ENCODE results near the gene EVC. TPM values are rescaled to one million over a fixed set of nuclear protein-coding genes. Genes with fewer than 3 reads are reported as not detected.
"Not testable (repeated sequence)": the region's sequence is repeated elsewhere in the genome, so short reads cannot be mapped to it uniquely, and the experiment has no call there.

Gene EVC
- total and polyA plus RNA-seq, 5 experiments from 2014 or later: 0.05 TPM; not detected in 4

DNA sequence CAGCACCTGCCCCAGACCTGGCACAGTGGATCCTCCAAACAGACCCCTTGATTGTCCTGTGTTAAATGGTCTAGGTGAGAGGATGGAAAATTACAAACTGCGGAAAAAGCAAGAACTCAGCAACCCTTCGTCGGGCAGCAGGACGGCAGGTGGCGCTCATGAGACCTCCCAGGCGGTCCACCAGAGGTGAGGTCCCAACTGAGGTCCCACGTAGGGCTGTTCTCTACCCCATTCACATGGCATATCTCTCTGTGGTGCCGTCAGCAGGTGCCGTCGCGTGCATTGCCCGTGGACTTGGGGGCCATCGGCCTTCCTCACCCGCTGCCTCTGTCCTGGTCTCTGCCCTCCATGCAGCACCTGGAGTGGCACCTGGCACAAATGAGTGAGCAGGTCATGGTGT, 93.7 kb downstream of the EVC start:
- DNase-seq (no peak), ATAC-seq (no peak)
- Mint-ChIP-seq H3K4me1 (peaks cover 0 to 3% (median 0%) of the 10 kb centered on the region in 4 donors), H3K36me3 (no peaks in the 10 kb centered on the region), H3K27ac (no peak overlapping the region), H3K9me3 (peaks cover 0 to 1% (median 0%) of the 10 kb centered on the region in 9 donors), H3K27me3 (peaks cover 0 to 9% (median 0%) of the 10 kb centered on the region in 5 donors), H3K4me3 (no peak overlapping the region)
- POLR2A ChIA-PET: no interaction called here

DNA sequence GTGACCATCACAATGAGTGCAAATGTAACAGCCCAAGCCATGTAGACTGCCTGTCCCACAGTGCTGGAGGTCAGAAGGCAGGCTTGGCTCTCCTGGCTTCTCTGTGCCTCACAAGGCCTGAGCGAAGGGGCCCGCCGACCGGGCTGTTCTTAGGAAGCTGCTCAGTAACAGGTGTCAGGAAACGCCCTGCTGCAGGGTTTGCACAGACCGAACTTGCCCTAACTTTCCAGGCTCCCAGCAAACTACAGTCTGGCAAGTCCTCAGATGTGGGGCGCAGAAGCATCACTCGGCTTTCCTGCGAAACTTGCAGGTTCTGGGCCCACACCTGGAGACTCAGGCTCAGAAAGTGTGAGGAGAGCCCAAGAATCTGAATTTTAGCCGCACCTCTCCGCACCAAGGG, 94.3 kb downstream of the EVC start:
- DNase-seq (no peak), ATAC-seq (no peak)
- peaks cover 0 to 9% (median 0%) of the 10 kb centered on the region in 5 donors for H3K27me3 Mint-ChIP-seq
- POLR2A ChIA-PET: no interaction called here
- peak overlapping the region in 1 of 10 donors; percentile 29 for H3K27ac Mint-ChIP-seq
- H3K4me1 Mint-ChIP-seq: peaks cover 0 to 3% (median 0%) of the 10 kb centered on the region in 4 donors
- peaks cover 0 to 1% (median 0%) of the 10 kb centered on the region in 9 donors for H3K9me3 Mint-ChIP-seq
- H3K4me3 Mint-ChIP-seq: no peak overlapping the region
- H3K36me3 Mint-ChIP-seq: no peaks in the 10 kb centered on the region

GRCh38 chr4:5808081-5808741, 97.2 kb downstream of the EVC start:
- ATAC-seq (no peak), DNase-seq (no peak)
- no peak overlapping the region for H3K4me3 Mint-ChIP-seq
- H3K36me3 Mint-ChIP-seq: no peaks in the 10 kb centered on the region
- H3K9me3 Mint-ChIP-seq: peaks cover 0 to 3% (median 0%) of the 10 kb centered on the region in 9 donors
- POLR2A ChIA-PET: no interaction called here
- no peak overlapping the region for H3K27ac Mint-ChIP-seq
- no peaks in the 10 kb centered on the region for H3K4me1 Mint-ChIP-seq
- H3K27me3 Mint-ChIP-seq: peaks cover 0 to 9% (median 0%) of the 10 kb centered on the region in 5 donors

DNA sequence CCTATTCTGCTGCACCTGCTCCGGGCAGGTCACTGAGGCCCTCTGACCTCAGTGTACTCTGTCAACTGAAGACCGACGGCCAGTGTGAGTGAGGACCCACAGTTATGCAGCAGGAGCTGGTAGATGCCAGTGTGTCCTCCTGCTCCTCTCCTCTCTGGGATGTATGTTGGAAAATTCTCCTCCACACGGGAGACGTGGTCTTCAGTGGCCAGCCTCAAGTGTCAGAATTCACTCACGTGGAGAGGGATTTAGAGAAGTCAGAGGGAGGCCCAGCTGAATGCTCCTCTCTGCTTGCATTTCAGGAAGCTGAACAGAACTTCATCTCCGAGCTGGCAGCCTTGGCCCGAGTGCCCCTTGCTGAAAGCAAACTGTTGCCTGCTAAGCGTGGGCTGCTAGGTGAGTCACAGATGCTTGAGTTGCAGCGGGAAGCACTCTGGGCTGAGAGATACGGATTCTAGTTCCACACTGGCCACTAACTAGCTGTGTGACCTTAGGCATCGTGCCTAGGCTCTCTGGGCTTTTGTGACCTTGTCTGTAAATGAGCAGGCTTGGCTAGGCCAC, 98.3 kb downstream of the EVC start:
- Mint-ChIP-seq H3K27ac (no peak overlapping the region), H3K27me3 (peaks cover 0 to 18% (median 0%) of the 10 kb centered on the region in 5 donors), H3K9me3 (peaks cover 0 to 3% (median 0%) of the 10 kb centered on the region in 9 donors), H3K4me3 (no peak overlapping the region), H3K36me3 (no peaks in the 10 kb centered on the region), H3K4me1 (no peaks in the 10 kb centered on the region)
- DNase-seq (no peak), ATAC-seq (no peak)
- POLR2A ChIA-PET: no interaction called here

DNA sequence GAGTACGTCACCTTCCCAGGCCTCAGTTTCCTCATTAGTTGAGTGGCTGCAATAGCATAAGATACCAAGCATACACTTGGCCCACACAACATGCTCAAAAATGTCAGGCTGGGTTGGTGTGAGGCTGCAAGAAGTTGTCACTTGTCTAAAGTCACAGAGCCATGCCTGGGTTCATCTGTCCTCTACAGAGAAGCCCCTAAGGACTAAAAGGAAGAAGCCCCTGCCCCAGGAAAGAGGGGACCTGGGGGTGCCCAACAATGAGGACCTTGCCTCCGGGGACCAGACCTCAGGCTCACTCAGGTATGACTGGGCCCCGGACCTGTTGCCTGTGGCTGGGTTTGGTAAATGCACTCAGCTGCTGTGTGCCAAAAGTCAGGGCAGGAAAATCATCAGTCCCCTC, 99.2 kb downstream of the EVC start:
- no peaks in the 10 kb centered on the region for H3K36me3 Mint-ChIP-seq
- ATAC-seq (no peak), DNase-seq (no peak)
- H3K4me3 Mint-ChIP-seq: no peak overlapping the region
- H3K4me1 Mint-ChIP-seq: no peaks in the 10 kb centered on the region
- peaks cover 0 to 3% (median 0%) of the 10 kb centered on the region in 9 donors for H3K9me3 Mint-ChIP-seq
- no peak overlapping the region for H3K27ac Mint-ChIP-seq
- H3K27me3 Mint-ChIP-seq: peaks cover 0 to 24% (median 0%) of the 10 kb centered on the region in 5 donors
- POLR2A ChIA-PET: no interaction called here

GRCh38 chr4:5810770-5811430, 99.9 kb downstream of the EVC start:
- Mint-ChIP-seq H3K4me3 (no peak overlapping the region), H3K9me3 (peaks cover 0 to 3% (median 0%) of the 10 kb centered on the region in 9 donors), H3K4me1 (no peaks in the 10 kb centered on the region), H3K27me3 (peaks cover 0 to 30% (median 0%) of the 10 kb centered on the region in 5 donors), H3K36me3 (no peaks in the 10 kb centered on the region), H3K27ac (no peak overlapping the region)
- no peak for ATAC-seq
- no peak for DNase-seq
- POLR2A ChIA-PET: no interaction called here

DNA sequence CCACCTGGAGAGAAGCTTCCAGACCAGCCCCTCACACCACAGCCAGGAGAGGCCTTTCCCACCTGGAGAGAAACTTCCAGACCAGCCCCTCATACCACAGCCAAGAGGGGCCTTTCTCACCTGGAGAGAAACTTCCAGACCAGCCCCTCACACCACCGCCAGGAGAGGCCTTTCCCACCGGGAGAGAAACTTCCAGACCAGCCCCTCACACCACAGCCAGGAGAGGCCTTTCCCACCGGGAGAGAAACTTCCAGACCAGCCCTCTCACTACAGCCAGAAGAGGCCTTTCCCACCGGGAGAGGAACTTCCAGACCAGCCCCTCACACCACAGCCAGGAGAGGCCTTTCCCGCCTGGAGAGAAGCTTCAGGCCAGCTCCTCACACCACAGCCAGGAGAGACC, 101.1 kb downstream of the EVC start:
- not testable (repeated sequence) for H3K27ac Mint-ChIP-seq, H3K4me3 Mint-ChIP-seq

DNA sequence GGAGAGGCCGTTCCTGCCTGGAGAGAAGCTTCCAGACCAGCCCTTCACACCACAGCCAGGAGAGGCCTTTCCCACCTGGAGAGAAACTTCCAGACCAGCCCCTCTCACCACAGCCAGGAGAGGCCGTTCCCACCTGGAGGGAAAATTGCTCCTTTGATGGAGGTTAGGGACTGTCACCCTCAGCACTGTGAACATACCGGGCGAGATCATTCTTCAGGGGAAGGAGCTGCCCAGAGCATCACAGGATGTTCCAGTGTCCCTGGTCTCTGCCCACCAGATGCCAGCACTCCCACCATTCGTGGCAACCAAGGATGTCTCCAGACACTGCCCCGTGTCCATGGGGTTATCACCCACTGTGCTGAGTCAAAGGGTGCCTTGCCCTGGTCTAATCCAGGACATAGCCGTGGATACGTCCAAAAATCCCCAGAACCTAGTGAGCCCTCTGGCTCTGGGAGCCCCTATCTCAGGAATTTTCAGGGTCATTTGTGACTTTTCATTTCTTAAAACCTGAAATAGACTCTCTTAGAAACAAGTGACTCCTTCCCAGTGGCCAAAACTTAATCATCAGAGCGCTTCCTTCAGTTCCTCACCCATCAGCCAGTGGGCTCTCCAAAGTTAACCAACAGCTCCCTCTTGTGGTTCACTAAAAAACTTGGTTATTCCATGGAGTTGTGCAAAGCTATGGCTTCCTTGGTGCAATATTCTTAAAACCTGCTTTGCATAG, 101.7 kb downstream of the EVC start:
- POLR2A ChIA-PET: no interaction called here
- H3K36me3 Mint-ChIP-seq: no peaks in the 10 kb centered on the region
- DNase-seq (peak in 4 of 10 donors; percentile 2 to 28 (median 14)), ATAC-seq (no peak)
- no peak overlapping the region for H3K4me3 Mint-ChIP-seq
- no peaks in the 10 kb centered on the region for H3K4me1 Mint-ChIP-seq
- H3K27me3 Mint-ChIP-seq: peaks cover 0 to 20% (median 2%) of the 10 kb centered on the region in 5 donors
- H3K9me3 Mint-ChIP-seq: peaks cover 0 to 3% (median 0%) of the 10 kb centered on the region in 9 donors
- no peak overlapping the region for H3K27ac Mint-ChIP-seq

More for the DNA sequence above, 101.1 kb downstream of the EVC start:
- POLR2A ChIA-PET, DNase-seq, H3K36me3 Mint-ChIP-seq, H3K9me3 Mint-ChIP-seq, ATAC-seq, H3K4me1 Mint-ChIP-seq: not testable (repeated sequence)
- peaks cover 0 to 25% (median 2%) of the 10 kb centered on the region in 5 donors for H3K27me3 Mint-ChIP-seq

DNA sequence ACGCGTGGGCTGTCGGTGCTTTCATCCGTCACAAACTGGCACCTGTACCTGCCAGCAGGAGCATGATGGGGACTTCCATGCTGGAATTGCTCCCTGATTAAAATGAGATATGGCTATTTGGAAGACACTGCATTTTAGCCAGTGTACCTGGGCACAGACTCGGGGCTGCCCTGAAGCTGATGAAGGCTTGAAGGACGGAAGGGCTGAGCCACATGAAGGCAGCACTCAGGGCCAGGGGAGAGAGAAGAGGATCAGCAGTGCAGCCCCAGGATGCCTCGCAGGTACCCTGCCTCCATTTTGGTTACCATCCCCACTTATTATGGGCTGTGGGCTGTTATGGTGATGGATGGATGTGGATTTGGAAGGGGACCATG, 102.9 kb downstream of the EVC start:
- no peak overlapping the region for H3K4me3 Mint-ChIP-seq
- no peaks in the 10 kb centered on the region for H3K36me3 Mint-ChIP-seq
- POLR2A ChIA-PET: no interaction called here
- H3K4me1 Mint-ChIP-seq: no peaks in the 10 kb centered on the region
- peaks cover 0 to 20% (median 2%) of the 10 kb centered on the region in 5 donors for H3K27me3 Mint-ChIP-seq
- no peak for DNase-seq
- H3K9me3 Mint-ChIP-seq: peaks cover 0 to 3% (median 0%) of the 10 kb centered on the region in 9 donors
- no peak for ATAC-seq
- H3K27ac Mint-ChIP-seq: peak overlapping the region in 1 of 10 donors; percentile 49

- H3K9me3 Mint-ChIP-seq: peaks cover 0 to 3% (median 0%) of the 10 kb centered on the region in 9 donors
- no peaks in the 10 kb centered on the region for H3K4me1 Mint-ChIP-seq
- no peak for ATAC-seq
- DNase-seq: no peak
- no peaks in the 10 kb centered on the region for H3K36me3 Mint-ChIP-seq
- H3K27me3 Mint-ChIP-seq: peaks cover 0 to 20% (median 2%) of the 10 kb centered on the region in 5 donors
- no peak overlapping the region for H3K27ac Mint-ChIP-seq
- POLR2A ChIA-PET: no interaction called here
- no peak overlapping the region for H3K4me3 Mint-ChIP-seq
These were observed 103.4 kb downstream of the EVC start for GRCh38 chr4:5814421-5814820.

DNA sequence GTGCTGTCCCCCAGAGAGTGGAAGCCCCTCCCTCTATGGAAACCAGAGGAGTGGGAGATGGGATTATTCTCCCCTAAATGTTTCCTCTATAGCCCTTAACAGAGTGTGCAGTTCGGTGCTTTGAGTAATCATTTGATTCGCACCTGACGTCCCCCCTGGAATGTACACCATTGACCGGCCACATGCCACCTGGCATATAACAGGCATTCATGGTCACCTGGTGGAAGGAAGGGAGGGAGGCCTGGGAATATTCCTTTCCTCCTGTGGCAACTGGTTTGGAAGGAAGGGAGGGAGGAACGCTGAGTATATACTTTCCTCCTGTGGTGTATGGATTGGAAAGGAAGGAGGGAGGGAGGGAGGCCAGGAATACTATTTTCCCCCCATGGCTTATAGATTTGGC, 104.6 kb downstream of the EVC start:
- ATAC-seq (no peak), DNase-seq (no peak)
- no peak overlapping the region for H3K4me3 Mint-ChIP-seq
- no peak overlapping the region for H3K27ac Mint-ChIP-seq
- H3K9me3 Mint-ChIP-seq: peaks cover 0 to 3% (median 0%) of the 10 kb centered on the region in 9 donors
- no peaks in the 10 kb centered on the region for H3K4me1 Mint-ChIP-seq
- H3K27me3 Mint-ChIP-seq: peaks cover 0 to 20% (median 2%) of the 10 kb centered on the region in 5 donors
- POLR2A ChIA-PET: no interaction called here
- no peaks in the 10 kb centered on the region for H3K36me3 Mint-ChIP-seq

DNA sequence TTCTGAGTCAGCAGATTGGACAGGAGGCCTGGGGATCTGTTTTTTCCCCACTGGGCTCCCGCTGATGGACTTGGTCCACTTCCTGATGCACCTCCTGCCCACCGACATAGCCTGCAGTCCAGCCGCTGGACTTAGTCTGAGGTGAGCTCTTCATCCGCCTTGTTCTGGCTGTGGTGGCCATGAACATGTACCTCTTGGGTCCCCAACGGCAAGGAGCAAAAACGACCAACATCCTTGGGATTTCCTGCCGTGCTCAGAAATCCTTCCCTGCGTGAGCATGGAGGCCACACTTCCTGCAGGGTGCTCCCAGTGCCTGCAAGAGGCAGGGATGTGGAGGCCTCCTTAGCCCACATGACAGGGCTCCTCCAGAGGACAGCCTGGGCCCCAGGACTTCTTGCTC, 105.1 kb downstream of the EVC start:
- Mint-ChIP-seq H3K36me3 (no peaks in the 10 kb centered on the region), H3K9me3 (peaks cover 0 to 2% (median 0%) of the 10 kb centered on the region in 9 donors), H3K4me3 (no peak overlapping the region), H3K4me1 (no peaks in the 10 kb centered on the region), H3K27me3 (peaks cover 0 to 20% (median 4%) of the 10 kb centered on the region in 5 donors), H3K27ac (no peak overlapping the region)
- POLR2A ChIA-PET: no interaction called here
- DNase-seq (no peak), ATAC-seq (no peak)

All from naive thymus-derived CD8-positive, alpha-beta T cell (primary cell).